Eye (tissue), 1 donor: ENCODE measurements around the gene ARL8A.
"Not testable (repeated sequence)": the region's sequence is repeated elsewhere in the genome, so short reads cannot be mapped to it uniquely, and the experiment has no call there.

Experiments used
- DNase-seq: peaks from one replicate; pipeline ENCODE4 v3.0.0-alpha.2; 2015

Gene ARL8A

DNA sequence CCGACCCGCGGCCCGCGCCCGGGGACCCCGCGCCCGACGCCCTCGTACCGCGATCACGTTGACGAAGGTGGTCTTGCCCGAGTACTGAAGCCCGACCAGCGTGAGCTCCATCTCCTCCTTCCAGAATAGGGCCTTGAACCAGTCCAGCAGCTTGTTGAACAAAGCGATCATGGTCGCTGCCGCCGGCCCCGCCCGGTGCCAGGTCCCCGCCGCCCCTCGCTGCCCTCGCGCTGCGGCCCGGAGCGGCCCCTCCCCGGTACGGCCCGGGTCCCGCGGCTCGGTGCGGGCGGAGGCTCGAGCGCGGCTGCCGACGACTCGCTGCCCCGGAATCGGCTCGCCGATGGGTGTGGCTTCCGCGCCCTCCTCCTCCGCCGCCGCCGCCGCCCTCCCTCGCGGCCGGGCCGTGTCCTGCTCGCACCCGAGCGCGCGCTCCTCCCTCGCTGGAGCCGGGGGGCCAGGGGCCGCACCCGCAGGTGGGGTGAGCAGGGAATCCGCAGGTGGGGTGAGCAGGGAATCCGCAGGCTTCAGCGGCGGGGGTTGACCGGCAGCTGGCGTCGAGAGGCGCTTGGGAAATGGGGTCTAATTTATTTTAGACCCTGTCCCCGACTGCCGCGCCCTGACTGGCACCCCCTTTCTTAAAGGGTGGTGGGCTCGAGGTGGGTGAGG is at the start of gene ARL8A:
ARL8A (minus strand) TSS at position 336 of the 666 bp plus-strand sequence; CDS start at position 171, 165 bp downstream.
- DNase-seq, result peak; percentile 78

DNA sequence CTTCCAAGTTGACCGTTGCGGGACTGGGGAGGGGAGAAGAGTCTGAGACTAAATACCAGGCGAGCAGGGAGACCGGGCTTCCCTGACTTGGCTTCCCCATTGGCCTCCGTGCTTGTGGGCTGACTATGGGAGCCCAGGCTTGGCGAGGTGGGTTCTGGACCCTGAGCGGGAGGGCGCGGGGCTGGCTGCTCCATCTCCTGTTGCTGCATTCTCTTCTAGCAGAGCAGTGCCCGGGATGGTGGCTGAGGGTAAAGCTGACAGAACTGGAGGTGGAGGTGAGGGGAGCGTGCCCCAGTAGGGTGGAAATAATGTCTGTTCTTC is 49.8 kb upstream of the ARL8A start:
- DNase-seq, result no peak

DNA sequence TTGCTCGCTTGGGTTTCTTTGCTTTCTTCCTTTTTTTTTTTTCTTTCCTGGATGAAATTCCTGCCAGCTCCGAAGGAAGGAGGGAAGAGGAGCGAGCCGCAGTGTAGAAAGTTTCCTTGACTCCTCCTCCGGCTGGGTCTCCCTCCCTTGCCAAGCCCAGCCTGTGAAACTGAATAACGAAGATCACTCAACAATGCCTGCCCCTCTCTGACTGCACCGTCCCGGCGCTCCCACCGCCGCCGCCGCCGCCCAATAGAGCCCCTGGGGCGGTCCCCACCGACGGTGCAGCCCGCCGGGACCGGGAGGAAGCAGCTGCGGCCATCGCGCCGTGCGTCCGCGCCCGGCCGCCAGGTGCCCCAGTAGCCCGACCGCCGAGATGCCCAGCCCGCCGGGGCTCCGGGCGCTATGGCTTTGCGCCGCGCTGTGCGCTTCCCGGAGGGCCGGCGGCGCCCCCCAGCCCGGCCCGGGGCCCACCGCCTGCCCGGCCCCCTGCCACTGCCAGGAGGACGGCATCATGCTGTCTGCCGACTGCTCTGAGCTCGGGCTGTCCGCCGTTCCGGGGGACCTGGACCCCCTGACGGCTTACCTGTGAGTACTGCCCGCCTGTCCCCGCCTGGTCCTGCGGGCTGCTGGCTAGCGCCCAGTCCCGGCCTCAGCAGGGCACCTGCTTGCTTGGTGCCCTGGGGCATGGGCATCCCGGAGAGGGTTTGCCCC is 49.2 kb upstream of the ARL8A start, which contains the start of gene LGR6:
LGR6 (plus strand) TSS at position 186 of the 714 bp plus-strand sequence; CDS start at position 377, 191 bp downstream.
- DNase-seq, result peak; percentile 48

GRCh38 chr1:202192770-202193613 is 48.5 kb upstream of the ARL8A start:
- peak; percentile 86 for DNase-seq

DNA sequence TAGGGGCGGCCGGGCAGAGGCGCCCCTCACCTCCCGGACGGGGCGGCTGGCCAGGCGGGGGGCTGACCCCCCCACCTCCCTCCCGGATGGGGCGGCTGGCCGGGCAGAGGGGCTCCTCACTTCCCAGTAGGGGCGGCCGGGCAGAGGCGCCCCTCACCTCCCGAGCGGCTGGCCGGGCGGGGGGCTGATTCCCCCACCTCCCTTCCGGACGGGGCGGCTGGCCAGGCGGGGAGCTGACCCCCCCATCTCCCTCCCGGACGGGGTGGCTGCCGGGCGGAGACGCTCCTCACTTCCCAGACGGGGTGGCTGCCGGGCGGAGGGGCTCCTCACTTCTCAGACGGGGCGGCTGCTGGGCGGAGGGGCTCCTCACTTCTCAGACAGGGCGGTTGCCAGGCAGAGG is 46.9 kb upstream of the ARL8A start:
- not testable (repeated sequence) for DNase-seq

GRCh38 chr1:202189918-202190715 is 45.6 kb upstream of the ARL8A start:
- DNase-seq, result no peak

DNA sequence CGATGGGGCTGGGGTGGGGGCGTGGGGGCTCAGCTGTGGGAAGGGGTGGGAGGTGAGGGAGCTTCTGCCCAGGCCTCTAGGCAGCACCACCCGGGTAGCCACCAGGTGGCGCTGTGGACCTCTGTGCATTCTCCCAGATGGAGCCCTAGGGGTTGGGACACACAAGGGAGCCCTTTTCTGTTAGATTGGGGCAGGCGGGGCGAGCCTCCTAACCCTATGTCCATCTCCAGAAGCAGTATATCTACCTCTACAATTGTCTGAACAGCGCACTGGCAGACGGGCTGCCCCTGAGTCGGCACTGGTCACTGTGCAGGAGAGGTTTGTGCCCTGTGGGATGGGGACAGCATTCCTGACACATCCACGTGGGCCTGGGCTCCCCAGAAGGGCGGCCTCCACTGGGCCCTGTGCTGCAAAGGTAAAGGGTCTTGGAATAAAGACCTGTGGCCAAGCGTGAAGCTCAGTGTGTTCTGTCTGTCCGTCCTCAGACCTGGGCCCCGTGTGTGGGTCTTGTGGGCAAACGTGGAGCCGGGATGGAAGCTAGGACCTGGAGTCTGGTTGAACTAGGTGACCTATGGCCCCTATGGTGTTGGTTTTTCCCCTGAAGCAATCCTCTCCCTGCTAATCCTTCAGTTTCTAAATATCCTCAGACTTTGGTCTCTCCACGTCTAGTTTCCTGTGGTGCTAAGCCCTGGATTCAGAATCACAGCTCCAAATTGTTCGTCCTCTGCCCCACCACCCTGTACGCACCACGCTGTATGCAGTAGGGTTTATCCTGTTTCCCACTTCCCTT is 44.7 kb upstream of the ARL8A start:
- peak; percentile 89 for DNase-seq

DNA sequence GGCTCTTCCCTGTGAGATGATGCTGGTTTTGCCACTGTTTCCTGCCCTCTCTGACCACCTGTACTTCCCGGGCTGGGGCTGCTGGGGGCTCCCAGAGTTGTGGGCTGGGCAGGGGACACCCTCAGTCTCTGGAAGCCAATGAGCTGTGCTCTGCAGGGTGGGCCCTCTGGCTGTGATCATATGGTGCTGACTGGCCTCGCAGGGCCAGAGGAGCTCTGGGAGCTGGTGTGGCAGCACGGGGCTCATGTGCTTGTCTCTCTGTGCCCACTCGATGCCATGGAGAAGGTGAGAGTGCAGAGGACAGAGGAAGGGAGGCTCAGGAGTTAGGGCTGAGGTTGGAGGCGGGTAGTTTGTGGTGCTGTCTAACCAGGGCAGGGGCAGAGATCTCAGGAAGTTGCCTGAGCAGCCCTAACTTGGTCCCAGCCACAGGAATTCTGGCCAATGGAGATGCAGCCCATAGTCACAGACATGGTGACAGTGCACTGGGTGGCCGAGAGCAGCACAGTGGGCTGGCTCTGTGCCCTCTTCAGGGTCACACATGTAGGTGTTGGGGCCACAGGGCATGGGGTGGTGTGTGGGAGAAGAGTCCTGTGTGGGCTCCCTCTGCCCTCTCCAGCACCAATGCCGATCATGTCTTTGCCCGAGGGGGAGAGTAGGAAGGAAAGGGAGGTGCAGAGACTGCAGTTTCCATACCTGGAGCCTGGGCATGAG is 43.3 kb upstream of the ARL8A start:
- no peak for DNase-seq

- DNase-seq, result no peak
These were observed 42.6 kb upstream of the ARL8A start for GRCh38 chr1:202187041-202187671.

- DNase-seq, result no peak
These were observed 41.8 kb upstream of the ARL8A start for GRCh38 chr1:202186327-202186726.

GRCh38 chr1:202184750-202185460 is 40.4 kb upstream of the ARL8A start:
- peak; percentile 96 for DNase-seq

- no peak for DNase-seq
These were observed 37.7 kb upstream of the ARL8A start for GRCh38 chr1:202182040-202182877.

DNA sequence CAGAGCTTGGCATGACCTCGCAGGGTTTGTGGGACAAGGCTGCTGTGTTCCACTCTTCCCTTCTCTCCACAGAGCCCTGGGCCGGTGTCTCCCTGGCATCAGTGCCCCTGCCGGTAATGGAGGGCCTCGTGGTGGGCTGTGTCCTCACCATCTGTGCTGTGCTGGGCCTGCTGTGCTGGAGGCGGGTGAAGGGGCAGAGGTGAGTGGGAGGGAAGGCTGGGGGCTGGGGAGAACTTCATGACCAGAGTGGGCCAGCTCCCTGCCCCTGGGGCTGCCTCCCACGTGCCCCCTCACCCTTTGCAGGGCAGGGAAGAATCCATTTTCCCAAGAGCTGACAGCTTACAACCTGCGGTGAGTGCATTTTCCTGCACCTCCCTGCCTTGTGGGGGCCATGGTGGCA is 37.0 kb upstream of the ARL8A start:
- DNase-seq, result no peak

DNA sequence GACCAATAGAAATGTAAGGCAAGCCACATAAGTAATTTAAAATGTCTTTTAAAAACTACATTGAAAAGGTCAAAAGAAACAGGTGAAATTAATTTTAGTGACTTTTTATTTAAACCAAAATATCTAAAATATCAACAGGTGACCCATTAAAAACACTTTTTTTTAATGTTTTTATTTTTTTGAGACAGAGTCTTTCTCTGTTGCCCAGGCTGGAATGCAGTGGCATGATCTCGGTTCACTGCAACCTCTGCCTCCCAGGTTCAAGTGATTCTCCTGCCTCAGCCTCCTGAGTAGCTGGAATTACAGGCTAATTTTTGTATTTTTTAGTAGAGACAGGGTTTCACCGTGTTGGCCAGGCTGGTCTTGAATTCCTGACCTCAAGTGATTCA is 36.2 kb upstream of the ARL8A start:
- DNase-seq, result not testable (repeated sequence)

DNA sequence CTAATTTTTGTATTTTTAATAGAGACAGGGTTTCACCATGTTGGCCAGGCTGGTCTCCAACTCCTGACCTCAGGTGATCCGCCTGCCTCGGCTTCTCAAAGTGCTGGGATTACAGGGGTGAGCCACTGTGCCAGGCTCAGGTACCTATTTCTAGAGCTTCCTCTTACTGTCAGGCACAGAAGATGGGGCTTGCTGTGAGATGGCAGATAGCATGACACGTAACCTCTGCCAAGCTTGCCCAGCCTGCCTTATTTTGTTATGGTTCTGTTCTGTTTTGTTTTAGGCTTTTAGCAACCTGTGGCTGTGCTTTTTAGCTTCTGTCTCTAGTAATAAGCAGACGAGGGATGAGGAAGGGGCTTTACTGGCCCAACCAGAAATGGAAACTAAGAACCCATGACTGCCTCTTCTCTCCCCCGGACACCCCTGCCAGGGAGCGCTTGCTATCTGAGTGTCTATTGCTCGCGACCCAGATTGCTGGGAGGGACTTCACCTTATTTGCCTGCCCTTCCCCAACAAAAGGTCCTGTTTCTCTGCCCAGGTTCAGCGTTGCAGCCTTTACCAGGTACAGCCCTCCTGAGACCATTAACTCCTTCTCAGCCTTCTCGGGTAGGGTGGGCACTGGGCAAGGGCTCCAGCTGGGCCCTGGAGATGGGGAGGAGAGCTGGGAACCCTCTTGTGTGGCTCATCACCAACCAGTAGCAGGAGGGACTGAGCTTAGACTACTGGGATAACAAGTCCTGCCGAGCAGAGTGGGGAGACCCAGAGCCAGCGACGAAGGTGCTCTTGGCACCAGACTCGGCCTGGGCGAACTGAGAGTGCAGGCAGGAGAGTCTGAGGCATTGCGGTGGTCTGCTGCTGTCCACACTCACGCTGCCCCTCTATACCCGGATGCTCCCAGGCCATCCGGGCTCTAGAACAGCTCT is 35.6 kb upstream of the ARL8A start:
- no peak for DNase-seq

- DNase-seq, result no peak
These were observed 32.7 kb upstream of the ARL8A start for GRCh38 chr1:202176949-202177927.

- DNase-seq, result no peak
These were observed 29.5 kb upstream of the ARL8A start for GRCh38 chr1:202173993-202174392.
